ENCODE data around the gene FMNL1.

The FMNL1 gene

GRCh38 chr17:45231481-45232116, 9.9 kb downstream of the FMNL1 start:
- DNase-seq (ENCODE audit: low read depth, low spot score), result no peak
- H3K36me3 ChIP-seq (ENCODE audit: insufficient read depth, low read length), result no peaks in the 10 kb centered on the region
- H3K4me3 ChIP-seq, result no peak overlapping the region
- TF ChIP-seq EZH2 (IDR thresholded peaks at IDR 0.05) (no peak), FOXP2 (optimal IDR thresholded peaks at IDR 0.05; ENCODE audit: control extremely low read depth, extremely low read length, insufficient read depth) (no peak), POLR2AphosphoS5 (IDR thresholded peaks at IDR 0.05; ENCODE audit: borderline replicate concordance, low read depth, low read length) (no peak)
- no peak overlapping the region for H3K9ac ChIP-seq (ENCODE audit: insufficient read length)
- H3K27ac ChIP-seq, result no peak overlapping the region
- no peaks in the 10 kb centered on the region for H3K9me3 ChIP-seq (ENCODE audit: low read depth, low read length)

GRCh38 chr17:45232514-45233422, 11.1 kb downstream of the FMNL1 start:
- DNase-seq (ENCODE audit: low read depth, low spot score), result no peak
- no peaks in the 10 kb centered on the region for H3K36me3 ChIP-seq (ENCODE audit: insufficient read depth, low read length)
- H3K9me3 ChIP-seq (ENCODE audit: low read depth, low read length), result no peaks in the 10 kb centered on the region
- H3K9ac ChIP-seq (ENCODE audit: insufficient read length), result no peak overlapping the region
- H3K4me3 ChIP-seq, result no peak overlapping the region
- no peak overlapping the region for H3K27ac ChIP-seq
- TF ChIP-seq POLR2AphosphoS5 (IDR thresholded peaks at IDR 0.05; ENCODE audit: borderline replicate concordance, low read depth, low read length) (no peak), EZH2 (IDR thresholded peaks at IDR 0.05) (no peak), FOXP2 (optimal IDR thresholded peaks at IDR 0.05; ENCODE audit: control extremely low read depth, extremely low read length, insufficient read depth) (no peak)

DNA sequence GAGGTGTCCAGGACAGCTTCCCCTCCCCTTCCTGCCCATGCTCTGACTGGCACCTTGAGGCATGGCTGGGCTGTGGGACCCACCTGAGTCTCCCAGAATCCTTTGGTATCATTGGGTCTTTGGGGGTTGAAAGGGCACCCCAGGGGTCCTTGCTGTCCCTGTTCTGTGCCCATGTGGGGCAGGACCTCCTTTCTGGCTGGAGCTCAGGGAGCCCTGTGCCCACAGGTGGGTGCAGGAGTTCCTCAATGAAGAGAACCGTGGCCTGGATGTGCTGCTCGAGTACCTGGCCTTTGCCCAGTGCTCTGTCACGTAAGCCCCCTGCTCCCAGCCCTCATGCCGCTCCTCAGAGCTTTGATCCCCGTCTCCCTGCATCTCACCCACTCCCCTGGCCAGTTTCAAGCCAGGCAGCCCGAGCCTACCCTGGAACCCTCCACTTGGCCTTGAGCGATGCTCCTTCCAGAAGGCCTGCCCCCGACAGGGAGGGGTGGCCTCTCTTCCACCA, 11.8 kb downstream of the FMNL1 start:
- Histone ChIP-seq H3K4me3 (no peak overlapping the region), H3K9me3 (ENCODE audit: low read depth, low read length) (no peaks in the 10 kb centered on the region), H3K27ac (no peak overlapping the region), H3K9ac (ENCODE audit: insufficient read length) (no peak overlapping the region), H3K36me3 (ENCODE audit: insufficient read depth, low read length) (no peaks in the 10 kb centered on the region)
- DNase-seq (ENCODE audit: low read depth, low spot score), result no peak
- TF ChIP-seq FOXP2 (optimal IDR thresholded peaks at IDR 0.05; ENCODE audit: control extremely low read depth, extremely low read length, insufficient read depth), result no peak
- TF ChIP-seq POLR2AphosphoS5 (IDR thresholded peaks at IDR 0.05; ENCODE audit: borderline replicate concordance, low read depth, low read length), result no peak

GRCh38 chr17:45234641-45235415, 13.1 kb downstream of the FMNL1 start:
- no peak for TF ChIP-seq POLR2AphosphoS5 (IDR thresholded peaks at IDR 0.05; ENCODE audit: borderline replicate concordance, low read depth, low read length)
- TF ChIP-seq FOXP2 (optimal IDR thresholded peaks at IDR 0.05; ENCODE audit: control extremely low read depth, extremely low read length, insufficient read depth), result no peak
- TF ChIP-seq EZH2 (IDR thresholded peaks at IDR 0.05), result no peak
- H3K27ac ChIP-seq, result no peak overlapping the region
- no peak overlapping the region for H3K4me3 ChIP-seq
- H3K9me3 ChIP-seq (ENCODE audit: low read depth, low read length), result no peaks in the 10 kb centered on the region
- no peak overlapping the region for H3K9ac ChIP-seq (ENCODE audit: insufficient read length)
- DNase-seq (ENCODE audit: low read depth, low spot score), result no peak
- no peaks in the 10 kb centered on the region for H3K36me3 ChIP-seq (ENCODE audit: insufficient read depth, low read length)

GRCh38 chr17:45235416-45236281, 14.0 kb downstream of the FMNL1 start:
- DNase-seq (ENCODE audit: low read depth, low spot score), result peak; percentile 68
- no peak for TF ChIP-seq POLR2AphosphoS5 (IDR thresholded peaks at IDR 0.05; ENCODE audit: borderline replicate concordance, low read depth, low read length)
- TF ChIP-seq EZH2 (IDR thresholded peaks at IDR 0.05), result no peak
- no peaks in the 10 kb centered on the region for H3K36me3 ChIP-seq (ENCODE audit: insufficient read depth, low read length)
- no peak overlapping the region for H3K9ac ChIP-seq (ENCODE audit: insufficient read length)
- no peaks in the 10 kb centered on the region for H3K9me3 ChIP-seq (ENCODE audit: low read depth, low read length)
- H3K27ac ChIP-seq, result no peak overlapping the region
- H3K4me3 ChIP-seq, result no peak overlapping the region

DNA sequence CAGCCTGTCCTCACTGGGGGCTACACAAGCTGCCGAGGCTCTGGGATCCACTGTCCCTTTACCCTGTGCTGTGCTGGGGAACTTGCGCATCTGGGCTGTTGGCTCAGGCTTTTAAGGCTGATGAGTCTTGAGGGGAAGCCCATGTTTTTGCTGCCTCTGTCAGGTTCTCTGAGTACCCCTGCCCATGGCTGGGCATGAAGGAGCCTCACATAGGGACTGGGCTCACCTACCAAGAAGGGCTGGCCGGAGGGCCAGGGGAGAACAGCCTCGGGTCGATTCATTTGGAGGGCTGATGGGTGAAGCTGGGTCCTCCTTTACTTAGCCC, 14.6 kb downstream of the FMNL1 start:
- DNase-seq (ENCODE audit: low read depth, low spot score), result no peak
- Histone ChIP-seq H3K9ac (ENCODE audit: insufficient read length) (no peak overlapping the region), H3K9me3 (ENCODE audit: low read depth, low read length) (no peaks in the 10 kb centered on the region), H3K4me3 (no peak overlapping the region), H3K27ac (no peak overlapping the region), H3K36me3 (ENCODE audit: insufficient read depth, low read length) (no peaks in the 10 kb centered on the region)
- TF ChIP-seq POLR2AphosphoS5 (IDR thresholded peaks at IDR 0.05; ENCODE audit: borderline replicate concordance, low read depth, low read length) (no peak), FOXP2 (optimal IDR thresholded peaks at IDR 0.05; ENCODE audit: control extremely low read depth, extremely low read length, insufficient read depth) (no peak), EZH2 (IDR thresholded peaks at IDR 0.05) (no peak)

DNA sequence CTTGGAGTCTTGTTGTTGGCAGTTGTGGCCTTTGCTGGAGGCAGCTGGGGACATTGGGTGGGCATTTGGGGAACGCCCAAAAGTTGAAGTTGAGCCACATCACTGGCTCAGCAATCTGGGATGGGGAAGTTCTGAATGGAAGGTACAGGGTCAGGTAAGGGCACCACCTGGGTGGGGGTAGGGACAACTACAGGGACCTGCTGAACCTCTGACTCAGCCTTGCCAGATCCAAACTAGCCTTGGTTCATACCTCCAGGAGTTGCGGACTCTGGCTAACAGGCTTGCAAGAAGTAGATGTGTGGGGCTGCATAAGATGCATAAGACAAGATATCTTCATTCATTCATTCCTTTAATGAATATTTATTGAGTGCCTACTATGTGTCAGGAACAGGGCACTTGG, 16.0 kb downstream of the FMNL1 start:
- no peaks in the 10 kb centered on the region for H3K36me3 ChIP-seq (ENCODE audit: insufficient read depth, low read length)

More for the DNA sequence above, 16.0 kb downstream of the FMNL1 start:
- Histone ChIP-seq H3K9me3 (ENCODE audit: low read depth, low read length) (no peaks in the 10 kb centered on the region), H3K9ac (ENCODE audit: insufficient read length) (no peak overlapping the region), H3K4me3 (no peak overlapping the region), H3K27ac (no peak overlapping the region)
- no peak for DNase-seq (ENCODE audit: low read depth, low spot score)
- no peak for TF ChIP-seq EZH2 (IDR thresholded peaks at IDR 0.05)
